Right forelimb (tissue), 1 donor: ENCODE results near the gene SCGB1D2.

ENCODE experiments used
- DNase-seq: peaks from one replicate; pipeline ENCODE4 v3.0.0-alpha.2; 2018

SCGB1D2 gene

GRCh38 chr11:62264004-62264403, 22.0 kb downstream of the SCGB1D2 start:
- DNase-seq, result no peak

DNA sequence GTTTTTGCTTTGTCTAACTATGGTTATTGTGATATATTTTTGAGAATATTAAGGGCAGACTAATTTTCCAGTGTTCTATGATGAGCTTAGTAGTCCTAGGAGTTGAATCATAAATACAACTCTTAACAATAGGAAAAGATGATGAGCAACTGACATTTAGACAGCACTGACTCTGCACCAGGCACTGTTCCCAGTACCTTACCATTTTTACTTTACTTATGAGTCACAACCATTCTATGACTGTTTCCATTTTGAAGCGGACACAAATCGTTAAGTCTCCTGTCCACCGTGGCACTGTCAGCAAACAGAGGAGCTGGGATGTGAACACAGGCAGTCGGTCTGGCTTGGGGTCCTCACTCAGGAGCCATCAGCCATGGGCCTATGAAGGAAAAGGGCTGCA, 24.5 kb downstream of the SCGB1D2 start:
- no peak for DNase-seq

DNA sequence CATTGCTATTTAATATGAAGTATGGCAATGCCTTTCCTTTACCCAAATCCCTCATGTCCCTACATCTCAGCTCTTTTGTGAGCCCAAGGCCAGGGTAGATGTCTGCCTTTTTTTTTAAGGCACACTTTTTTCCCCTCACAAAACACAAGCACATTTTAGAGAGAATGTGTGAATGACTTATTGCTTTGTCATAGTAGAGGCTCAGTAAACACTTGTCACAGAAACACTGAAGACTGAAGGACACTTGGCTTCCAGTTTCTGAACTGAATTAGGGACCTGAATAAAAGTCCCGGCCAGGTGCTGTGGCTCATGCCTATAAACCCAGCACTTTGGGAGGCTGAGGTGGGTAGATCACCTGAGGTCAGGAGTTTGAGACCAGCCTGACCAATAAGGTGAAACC, 25.0 kb downstream of the SCGB1D2 start:
- DNase-seq, result no peak

- DNase-seq, result no peak
Observed at GRCh38 chr11:62267576-62267975, 25.5 kb downstream of the SCGB1D2 start.

DNA sequence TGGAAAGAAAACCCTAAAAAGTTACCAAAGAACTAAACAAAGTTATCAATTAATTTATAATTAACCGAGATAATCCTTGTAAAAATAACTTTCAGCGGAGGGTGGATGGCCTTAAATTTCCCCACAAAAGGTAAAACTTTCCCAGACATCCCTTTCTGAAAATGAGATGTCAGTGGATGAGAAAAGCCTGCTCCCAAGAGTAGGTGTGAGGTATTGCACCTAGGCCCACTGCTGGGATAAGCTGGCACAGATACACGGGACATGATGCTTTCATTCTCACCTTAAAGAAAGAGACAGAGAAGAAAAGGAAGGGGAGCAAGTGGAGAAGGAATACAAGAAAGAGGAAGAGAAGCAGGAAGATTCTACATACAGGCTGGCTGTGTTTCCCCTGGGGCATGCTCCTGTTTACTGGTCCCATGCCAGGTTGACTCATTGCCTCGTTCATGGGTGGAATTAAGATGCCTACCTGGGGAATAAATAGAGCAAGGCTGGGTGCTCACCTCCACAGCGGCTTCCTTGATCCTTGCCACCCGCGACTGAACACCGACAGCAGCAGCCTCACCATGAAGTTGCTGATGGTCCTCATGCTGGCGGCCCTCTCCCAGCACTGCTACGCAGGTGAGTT, 27.7 kb downstream of the SCGB1D2 start, which contains the start of gene SCGB2A2:
Gene SCGB2A2 (plus strand): TSS at position 505 of the 625 bp plus-strand sequence. CDS start 59 bp downstream, at position 564.
- DNase-seq, result no peak

- DNase-seq, result no peak
Observed at GRCh38 chr11:62273284-62273683, 31.2 kb downstream of the SCGB1D2 start.

- no peak for DNase-seq
Observed at GRCh38 chr11:62273789-62274275, 31.8 kb downstream of the SCGB1D2 start.

DNA sequence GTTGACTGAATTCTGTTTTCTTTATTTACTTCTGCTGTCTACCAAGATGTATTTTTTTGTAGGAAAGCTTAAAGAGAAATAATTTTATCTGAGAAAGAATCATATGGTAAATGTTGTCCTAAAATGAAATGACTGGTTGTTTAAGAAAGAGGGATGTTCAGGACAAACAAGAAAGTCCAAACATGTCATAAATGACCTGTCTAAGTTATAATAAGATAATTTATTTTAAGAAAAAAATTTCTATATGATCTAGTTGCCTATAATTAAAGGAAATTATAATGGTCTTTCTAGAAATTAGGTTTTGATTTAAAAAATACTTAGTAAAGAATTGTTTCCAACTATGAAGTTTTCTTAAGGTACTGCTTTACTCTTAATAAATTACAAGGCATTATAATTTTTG, 38.4 kb downstream of the SCGB1D2 start:
- DNase-seq, result no peak
